Natural killer cell (primary cell): Measurements from ENCODE around the gene ESR2. TPM values are rescaled to one million over a fixed set of nuclear protein-coding genes. Genes with fewer than 3 reads are reported as not detected.

ENCODE experiments used
- ATAC-seq, 3 donors: fragments of 150-1000 bp in 2 of 3; fragments of 200-7000 bp in 1 of 3; cut with Tn5 transposase; 1 replicate in 1 of 3; 2 replicates in 2 of 3; pipeline ENCODE4 v1.10.0; 2021; ENCODE audit warnings: mild to moderate bottlenecking in 2 of 3, moderate library complexity in 2 of 3
- DNase-seq, 2 donors: peaks; one replicate each; pipeline versions ENCODE4 v3.0.0 to v3.0.0-alpha.2; 2013 to 2021; ENCODE audit warnings: mixed read lengths in 1 of 2
- H3K27ac ChIP-seq: one replicate; pipeline ENCODE4 v1.5.1; 2013; ENCODE audit warnings: mild to moderate bottlenecking, low read length
- H3K27me3 ChIP-seq: one replicate; pipeline ENCODE4 v1.6.1; 2013; ENCODE audit warnings: low read length; ENCODE audit not compliant: control insufficient read depth, insufficient read depth
- H3K36me3 ChIP-seq: one replicate; pipeline ENCODE4 v1.6.1; 2013; ENCODE audit warnings: low read length; ENCODE audit not compliant: control insufficient read depth, insufficient read depth
- H3K4me1 ChIP-seq: one replicate; pipeline ENCODE4 v1.6.1; 2013; ENCODE audit warnings: low read length; ENCODE audit not compliant: control insufficient read depth, insufficient read depth
- H3K4me3 ChIP-seq: one replicate; pipeline ENCODE4 v1.5.1; 2013; ENCODE audit warnings: low read length
- H3K9me3 ChIP-seq: one replicate; pipeline ENCODE4 v1.6.1; 2013; ENCODE audit warnings: low read length; ENCODE audit not compliant: control insufficient read depth, insufficient read depth
- H3K27ac Mint-ChIP-seq, 2 donors: one replicate each; pipeline ENCODE4 v1.8.0; 2022; ENCODE audit warnings: mild to moderate bottlenecking in 2 of 2, mixed read lengths in 2 of 2, moderate library complexity in 1 of 2
- H3K27me3 Mint-ChIP-seq, 2 donors: one replicate each; pipeline ENCODE4 v1.8.0; 2022; ENCODE audit warnings: low read depth in 2 of 2, mixed read lengths in 2 of 2
- H3K36me3 Mint-ChIP-seq: one replicate; pipeline ENCODE4 v1.8.0; 2022; ENCODE audit warnings: mixed read lengths
- H3K4me1 Mint-ChIP-seq, 2 donors: one replicate each; pipeline ENCODE4 v1.8.0; 2022; ENCODE audit warnings: mixed read lengths in 2 of 2
- H3K4me3 Mint-ChIP-seq: one replicate; pipeline ENCODE4 v1.8.0; 2022; ENCODE audit warnings: mild to moderate bottlenecking, moderate library complexity, mixed read lengths
- H3K9me3 Mint-ChIP-seq, 2 donors: one replicate each; pipeline ENCODE4 v1.8.0; 2022; ENCODE audit warnings: mixed read lengths in 2 of 2
- CTCF ChIP-seq: fragments of 200-600 bp; IDR thresholded peaks from one replicate; pipeline ENCODE4 v1.8.0; 2022; ENCODE audit warnings: antibody characterized with exemption
- WGBS: methylation state at CpG from one replicate; pipeline ENCODE4 v1.1.7; 2013; ENCODE audit warnings: missing lambda C conversion rate; ENCODE audit not compliant: insufficient coverage; 5-methylcytosine and 5-hydroxymethylcytosine counted together
- intact Hi-C: fragments of 100-400 bp; cut with micrococcal nuclease; formaldehyde crosslinking; loops from one replicate; pipeline ENCODE4 v1.14.2; 2022
- total RNA-seq, 4 donors: library from RNA; stranded (reverse); fragments of 120-200 nt in 1 of 4; gene quantifications; one replicate each; pipeline versions ENCODE4 v1.2.3 to v1.2.4, GENCODE V29; 2013 to 2022

ESR2 gene
- total RNA-seq, 3 donors from 2014 or later (not counting 1 experiment from before 2014, with no cell fraction given): 0.53 TPM; not detected in 2

GRCh38 chr14:64244279-64244678, 49.9 kb downstream of the ESR2 start:
- Mint-ChIP-seq H3K4me1 (no peaks in the 10 kb centered on the region), H3K4me3 (no peak overlapping the region), H3K27ac (no peak overlapping the region), H3K9me3 (no peaks in the 10 kb centered on the region), H3K27me3 (peaks cover 5 to 18% of the 10 kb centered on the region in 2 donors), H3K36me3 (no peaks in the 10 kb centered on the region)
- Histone ChIP-seq H3K27ac (no peak overlapping the region), H3K36me3 (no peaks in the 10 kb centered on the region), H3K4me3 (no peak overlapping the region), H3K4me1 (no peaks in the 10 kb centered on the region), H3K9me3 (no peaks in the 10 kb centered on the region), H3K27me3 (no peaks in the 10 kb centered on the region)
- no peak for ATAC-seq
- TF ChIP-seq CTCF: no peak
- DNase-seq: no peak
- WGBS: 93% methylated on average over 4 of the region's 4 CpGs
- intact Hi-C loops: no loop called here

GRCh38 chr14:64238631-64239030, 55.5 kb downstream of the ESR2 start:
- Histone ChIP-seq H3K9me3 (no peaks in the 10 kb centered on the region), H3K4me1 (peaks cover 22% of the 10 kb centered on the region), H3K27me3 (no peaks in the 10 kb centered on the region), H3K4me3 (no peak overlapping the region), H3K27ac (no peak overlapping the region), H3K36me3 (no peaks in the 10 kb centered on the region)
- Mint-ChIP-seq H3K4me3 (no peak overlapping the region), H3K4me1 (no peaks in the 10 kb centered on the region), H3K27me3 (peaks cover 0 to 3% of the 10 kb centered on the region in 2 donors), H3K36me3 (no peaks in the 10 kb centered on the region), H3K9me3 (no peaks in the 10 kb centered on the region), H3K27ac (no peak overlapping the region)
- no peak for TF ChIP-seq CTCF
- intact Hi-C loops: no loop called here
- ATAC-seq: no peak
- DNase-seq: no peak
- 18% methylated on average over 1 of the region's 2 CpGs for WGBS

GRCh38 chr14:64238049-64238448, 56.1 kb downstream of the ESR2 start:
- no peaks in the 10 kb centered on the region for H3K9me3 ChIP-seq
- no peak for DNase-seq
- TF ChIP-seq CTCF: no peak
- 97% methylated on average over 6 of the region's 6 CpGs for WGBS
- H3K27me3 Mint-ChIP-seq: peaks cover 0 to 3% of the 10 kb centered on the region in 2 donors
- no peak overlapping the region for H3K4me3 ChIP-seq
- no peaks in the 10 kb centered on the region for H3K4me1 Mint-ChIP-seq
- H3K27ac Mint-ChIP-seq: no peak overlapping the region
- intact Hi-C loops: no loop called here
- no peak overlapping the region for H3K4me3 Mint-ChIP-seq
- no peaks in the 10 kb centered on the region for H3K36me3 Mint-ChIP-seq
- H3K36me3 ChIP-seq: no peaks in the 10 kb centered on the region
- H3K4me1 ChIP-seq: peaks cover 22% of the 10 kb centered on the region
- H3K27ac ChIP-seq: no peak overlapping the region
- H3K27me3 ChIP-seq: no peaks in the 10 kb centered on the region
- H3K9me3 Mint-ChIP-seq: no peaks in the 10 kb centered on the region
- ATAC-seq: no peak
